Activated CD4-positive, alpha-beta T cell treated with anti-CD3 and anti-CD28 coated beads for 36 hours (primary cell): ENCODE measurements around the gene ISLR. TPM values are rescaled to one million over a fixed set of nuclear protein-coding genes. Genes with fewer than 3 reads are reported as not detected.
A peak's percentile ranks its signal among the peaks of the same experiment; 100 is the strongest.

Experiments used
- ATAC-seq: fragments of 200-7000 bp; cut with Tn5 transposase; one replicate; pipeline ENCODE4 v1.10.0; 2021; ENCODE audit warnings: mild to moderate bottlenecking, moderate library complexity
- CTCF ChIA-PET: fragments of 350-600 bp; sonication (Branson Sonifier 250); formaldehyde crosslinking; loops from one replicate; lab custom pipeline; 2021; ENCODE audit warnings: antibody characterized with exemption; lab: Charles Lee
- POLR2A ChIA-PET: fragments of 350-600 bp; sonication (Branson Sonifier 250); formaldehyde crosslinking; loops from one replicate; lab custom pipeline; 2021; ENCODE audit warnings: antibody characterized with exemption, inconsistent platforms; lab: Charles Lee
- DNase-seq: peaks from one replicate; pipeline ENCODE4 v3.0.0-alpha.2; 2020
- H3K27ac Mint-ChIP-seq: one replicate; pipeline ENCODE4 v1.8.0; 2021; ENCODE audit warnings: mixed read lengths
- H3K27me3 Mint-ChIP-seq: one replicate; pipeline ENCODE4 v1.8.0; 2021; ENCODE audit warnings: mixed read lengths
- H3K36me3 Mint-ChIP-seq: one replicate; pipeline ENCODE4 v1.8.0; 2021; ENCODE audit warnings: low read depth, mixed read lengths
- H3K4me1 Mint-ChIP-seq: one replicate; pipeline ENCODE4 v1.8.0; 2021; ENCODE audit warnings: mixed read lengths
- H3K4me3 Mint-ChIP-seq: one replicate; pipeline ENCODE4 v1.8.0; 2021; ENCODE audit warnings: mild to moderate bottlenecking, moderate library complexity, mixed read lengths
- H3K9me3 Mint-ChIP-seq: one replicate; pipeline ENCODE4 v1.8.0; 2021; ENCODE audit warnings: low read depth, mixed read lengths
- intact Hi-C, 2 experiments: fragments of 100-400 bp; cut with DNase I in 1 of 2; cut with micrococcal nuclease in 1 of 2; formaldehyde crosslinking; loops; one replicate each; pipeline versions ENCODE4 v1.14.2 to v1.15.1; 2022 to 2024; cut with DNase I, micrococcal nuclease
- total RNA-seq, 2 experiments: library from RNA; stranded (reverse); gene quantifications; one replicate each; pipeline ENCODE4 v1.2.3, GENCODE V29; 2021

Gene ISLR
- total RNA-seq, 2 experiments from 2014 or later: not detected

DNA sequence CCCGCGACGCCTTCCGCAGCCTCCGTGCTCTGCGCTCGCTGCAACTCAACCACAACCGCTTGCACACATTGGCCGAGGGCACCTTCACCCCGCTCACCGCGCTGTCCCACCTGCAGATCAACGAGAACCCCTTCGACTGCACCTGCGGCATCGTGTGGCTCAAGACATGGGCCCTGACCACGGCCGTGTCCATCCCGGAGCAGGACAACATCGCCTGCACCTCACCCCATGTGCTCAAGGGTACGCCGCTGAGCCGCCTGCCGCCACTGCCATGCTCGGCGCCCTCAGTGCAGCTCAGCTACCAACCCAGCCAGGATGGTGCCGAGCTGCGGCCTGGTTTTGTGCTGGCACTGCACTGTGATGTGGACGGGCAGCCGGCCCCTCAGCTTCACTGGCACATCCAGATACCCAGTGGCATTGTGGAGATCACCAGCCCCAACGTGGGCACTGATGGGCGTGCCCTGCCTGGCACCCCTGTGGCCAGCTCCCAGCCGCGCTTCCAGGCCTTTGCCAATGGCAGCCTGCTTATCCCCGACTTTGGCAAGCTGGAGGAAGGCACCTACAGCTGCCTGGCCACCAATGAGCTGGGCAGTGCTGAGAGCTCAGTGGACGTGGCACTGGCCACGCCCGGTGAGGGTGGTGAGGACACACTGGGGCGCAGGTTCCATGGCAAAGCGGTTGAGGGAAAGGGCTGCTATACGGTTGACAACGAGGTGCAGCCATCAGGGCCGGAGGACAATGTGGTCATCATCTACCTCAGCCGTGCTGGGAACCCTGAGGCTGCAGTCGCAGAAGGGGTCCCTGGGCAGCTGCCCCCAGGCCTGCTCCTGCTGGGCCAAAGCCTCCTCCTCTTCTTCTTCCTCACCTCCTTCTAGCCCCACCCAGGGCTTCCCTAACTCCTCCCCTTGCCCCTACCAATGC lies 2.0 kb downstream of the ISLR start:
- no peaks in the 10 kb centered on the region for H3K9me3 Mint-ChIP-seq
- H3K36me3 Mint-ChIP-seq: no peaks in the 10 kb centered on the region
- DNase-seq: no peak
- no peaks in the 10 kb centered on the region for H3K4me1 Mint-ChIP-seq
- no peak for ATAC-seq
- ChIA-PET CTCF (no interaction called here), POLR2A (no interaction called here)
- peaks cover 2% of the 10 kb centered on the region for H3K27me3 Mint-ChIP-seq
- intact Hi-C loops: no loop called here
- no peak overlapping the region for H3K4me3 Mint-ChIP-seq
- H3K27ac Mint-ChIP-seq: no peak overlapping the region

DNA sequence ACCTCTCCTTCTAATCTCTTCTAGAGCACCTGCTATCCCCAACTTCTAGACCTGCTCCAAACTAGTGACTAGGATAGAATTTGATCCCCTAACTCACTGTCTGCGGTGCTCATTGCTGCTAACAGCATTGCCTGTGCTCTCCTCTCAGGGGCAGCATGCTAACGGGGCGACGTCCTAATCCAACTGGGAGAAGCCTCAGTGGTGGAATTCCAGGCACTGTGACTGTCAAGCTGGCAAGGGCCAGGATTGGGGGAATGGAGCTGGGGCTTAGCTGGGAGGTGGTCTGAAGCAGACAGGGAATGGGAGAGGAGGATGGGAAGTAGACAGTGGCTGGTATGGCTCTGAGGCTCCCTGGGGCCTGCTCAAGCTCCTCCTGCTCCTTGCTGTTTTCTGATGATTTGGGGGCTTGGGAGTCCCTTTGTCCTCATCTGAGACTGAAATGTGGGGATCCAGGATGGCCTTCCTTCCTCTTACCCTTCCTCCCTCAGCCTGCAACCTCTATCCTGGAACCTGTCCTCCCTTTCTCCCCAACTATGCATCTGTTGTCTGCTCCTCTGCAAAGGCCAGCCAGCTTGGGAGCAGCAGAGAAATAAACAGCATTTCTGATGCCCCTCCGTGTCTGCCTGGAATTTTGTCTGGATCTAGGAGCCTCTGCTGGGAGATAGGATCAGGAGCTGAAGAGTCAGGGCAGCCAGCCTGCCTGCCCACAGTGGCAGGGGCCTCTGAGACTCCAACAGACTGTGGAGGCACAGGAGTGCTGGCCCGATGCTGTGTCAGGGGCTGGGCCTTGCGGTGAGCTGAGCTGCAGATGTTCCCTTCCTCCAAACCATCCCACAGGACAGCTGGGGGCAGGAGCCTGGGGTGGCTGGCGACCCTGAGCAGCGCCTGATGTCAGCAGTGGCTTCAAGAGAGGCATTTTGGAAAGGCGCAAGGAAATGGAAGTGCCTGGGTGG lies 3.0 kb downstream of the ISLR start:
- H3K9me3 Mint-ChIP-seq: no peaks in the 10 kb centered on the region
- H3K4me1 Mint-ChIP-seq: no peaks in the 10 kb centered on the region
- intact Hi-C loops: no loop called here
- H3K36me3 Mint-ChIP-seq: no peaks in the 10 kb centered on the region
- no peak overlapping the region for H3K27ac Mint-ChIP-seq
- DNase-seq (no peak), ATAC-seq (no peak)
- ChIA-PET CTCF (no interaction called here), POLR2A (interaction anchor here (0.6 kb wide), 1 partner anchor 122 kb away, joined by 5 read pairs; no protein-coding TSS in a partner anchor)
- H3K4me3 Mint-ChIP-seq: no peak overlapping the region
- H3K27me3 Mint-ChIP-seq: peaks cover 2% of the 10 kb centered on the region

DNA sequence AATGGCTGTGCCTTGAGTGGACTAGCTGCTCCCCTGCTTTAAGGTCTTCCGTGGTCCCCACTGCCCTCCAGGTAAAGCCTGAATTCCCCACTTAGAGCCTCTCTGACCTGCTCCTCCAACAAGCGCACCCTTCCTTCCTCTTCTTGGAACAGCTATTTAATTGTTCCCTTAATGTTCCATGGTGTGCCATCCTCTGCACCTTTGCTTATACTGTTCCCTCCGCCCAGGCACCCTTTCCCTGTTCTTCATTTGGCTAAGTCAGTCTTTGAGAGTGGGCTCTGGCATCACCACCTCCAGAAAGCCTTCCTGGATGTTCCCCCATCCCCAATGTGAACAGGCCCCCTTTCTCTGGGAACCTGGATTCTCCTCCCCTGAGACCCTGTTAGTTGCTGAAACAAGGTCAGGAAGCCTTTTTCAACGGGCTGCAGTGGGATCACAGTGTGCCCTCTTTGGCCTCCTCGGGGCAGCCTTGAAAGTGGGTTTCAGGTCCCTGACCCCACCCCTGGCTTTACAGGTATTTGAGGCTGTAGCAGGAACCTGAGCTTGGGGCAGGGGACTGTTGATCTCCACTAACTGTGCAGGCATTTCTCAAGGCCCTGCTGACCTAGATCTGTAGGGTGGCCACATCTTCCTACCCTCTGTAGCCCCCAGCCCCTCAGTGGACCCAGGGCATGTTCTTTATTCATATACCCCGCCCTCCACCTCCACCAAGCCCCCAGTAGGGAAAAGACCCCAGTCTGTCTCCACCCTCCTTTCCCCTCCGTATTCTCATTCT lies 5.0 kb downstream of the ISLR start:
- Mint-ChIP-seq H3K27ac (no peak overlapping the region), H3K4me1 (no peaks in the 10 kb centered on the region), H3K36me3 (no peaks in the 10 kb centered on the region), H3K27me3 (peaks cover 2% of the 10 kb centered on the region), H3K9me3 (no peaks in the 10 kb centered on the region), H3K4me3 (no peak overlapping the region)
- ChIA-PET CTCF (no interaction called here), POLR2A (no interaction called here)
- ATAC-seq (no peak), DNase-seq (no peak)
- intact Hi-C loops: no loop called here

DNA sequence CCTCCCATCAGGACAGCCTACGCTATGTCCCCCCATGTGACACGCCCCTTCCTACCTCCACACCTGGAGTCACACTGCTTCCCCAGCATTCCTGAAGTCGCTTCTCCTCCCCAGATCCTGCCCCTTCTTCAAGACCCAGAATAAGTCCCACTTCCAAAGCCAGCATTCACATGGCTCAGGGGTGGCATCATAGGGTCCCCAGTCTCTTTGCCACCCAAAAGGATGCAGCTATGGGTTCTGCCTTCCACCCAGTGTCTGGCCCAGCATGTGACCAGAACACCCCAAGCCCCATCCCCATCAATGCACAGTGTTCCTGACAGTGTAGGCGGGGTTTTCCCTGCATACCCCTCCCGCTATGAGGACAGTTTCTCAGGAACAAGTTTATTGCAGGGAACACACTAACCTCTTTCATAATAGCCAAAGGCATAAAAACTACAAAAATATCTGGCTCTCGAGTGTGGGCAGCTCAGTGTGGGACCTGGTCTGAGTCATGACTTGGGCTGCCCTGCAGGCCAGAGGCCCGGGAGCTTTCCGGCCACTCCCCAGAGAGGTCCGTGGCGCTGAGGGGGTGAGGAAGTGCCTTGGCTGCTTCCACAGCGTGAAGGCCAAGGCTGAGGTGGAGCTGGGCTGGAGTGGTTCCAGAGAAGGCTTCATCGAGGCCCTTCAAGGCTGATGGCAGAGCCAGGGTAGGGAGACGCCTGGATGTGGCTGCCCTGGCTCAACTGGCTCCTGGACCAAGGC lies 5.8 kb downstream of the ISLR start:
- Mint-ChIP-seq H3K27me3 (peaks cover 2% of the 10 kb centered on the region), H3K36me3 (no peaks in the 10 kb centered on the region), H3K27ac (no peak overlapping the region), H3K4me3 (no peak overlapping the region), H3K4me1 (no peaks in the 10 kb centered on the region), H3K9me3 (no peaks in the 10 kb centered on the region)
- ChIA-PET POLR2A (no interaction called here), CTCF (no interaction called here)
- DNase-seq (no peak), ATAC-seq (no peak)
- intact Hi-C loops: no loop called here

DNA sequence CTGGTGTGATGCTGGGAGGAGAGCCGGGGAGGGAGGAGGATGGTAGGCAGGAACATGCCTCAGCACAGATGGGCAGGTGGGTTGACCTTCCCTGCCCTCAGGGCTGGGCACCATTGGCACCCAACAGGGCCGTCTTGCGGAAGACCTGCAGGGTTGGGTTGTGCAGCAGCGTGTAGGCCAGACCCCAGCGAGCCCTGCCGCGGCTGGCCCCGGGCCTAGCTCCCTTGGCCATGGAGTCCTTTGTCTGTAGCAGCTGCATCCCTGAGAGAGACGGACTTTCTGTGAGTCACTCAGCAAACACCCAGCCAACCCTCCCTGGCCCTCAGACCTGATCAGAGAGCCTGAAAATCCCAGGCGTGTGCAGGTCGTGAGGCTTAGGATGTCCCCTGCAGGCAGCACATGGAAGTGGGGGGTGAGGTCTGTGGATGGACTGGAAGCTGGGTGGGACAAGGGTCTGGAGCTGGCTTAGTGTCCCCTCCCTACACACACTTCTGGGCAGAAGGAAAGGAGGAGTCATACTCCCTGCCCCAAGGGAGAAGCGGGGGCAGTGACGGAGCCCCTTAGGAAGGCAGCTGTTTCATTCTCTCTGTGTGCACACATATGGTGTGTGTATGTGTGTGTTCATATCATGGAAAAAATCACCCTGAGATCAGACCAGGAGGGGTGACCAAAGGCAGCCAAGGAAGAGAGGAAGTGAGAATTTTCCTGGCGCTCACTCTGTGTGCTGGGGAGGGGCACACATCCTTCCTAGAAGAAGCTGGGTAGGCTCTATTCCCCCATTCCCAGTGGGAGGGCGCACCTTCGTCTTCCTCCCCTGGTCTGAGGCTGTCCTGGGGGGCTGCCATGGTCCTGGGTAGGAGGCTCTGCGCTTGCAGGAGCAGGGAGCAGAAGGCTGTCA lies 6.7 kb downstream of the ISLR start:
- ATAC-seq: no peak
- no peaks in the 10 kb centered on the region for H3K36me3 Mint-ChIP-seq
- CTCF ChIA-PET: interaction anchor here (0.5 kb wide), 1 partner anchor 571 kb away, joined by 4 read pairs; no protein-coding TSS in a partner anchor
- peaks cover 2% of the 10 kb centered on the region for H3K27me3 Mint-ChIP-seq
- intact Hi-C loops: no loop called here
- H3K4me1 Mint-ChIP-seq: no peaks in the 10 kb centered on the region
- H3K4me3 Mint-ChIP-seq: no peak overlapping the region
- POLR2A ChIA-PET: no interaction called here
- DNase-seq: no peak
- H3K27ac Mint-ChIP-seq: no peak overlapping the region
- no peaks in the 10 kb centered on the region for H3K9me3 Mint-ChIP-seq

DNA sequence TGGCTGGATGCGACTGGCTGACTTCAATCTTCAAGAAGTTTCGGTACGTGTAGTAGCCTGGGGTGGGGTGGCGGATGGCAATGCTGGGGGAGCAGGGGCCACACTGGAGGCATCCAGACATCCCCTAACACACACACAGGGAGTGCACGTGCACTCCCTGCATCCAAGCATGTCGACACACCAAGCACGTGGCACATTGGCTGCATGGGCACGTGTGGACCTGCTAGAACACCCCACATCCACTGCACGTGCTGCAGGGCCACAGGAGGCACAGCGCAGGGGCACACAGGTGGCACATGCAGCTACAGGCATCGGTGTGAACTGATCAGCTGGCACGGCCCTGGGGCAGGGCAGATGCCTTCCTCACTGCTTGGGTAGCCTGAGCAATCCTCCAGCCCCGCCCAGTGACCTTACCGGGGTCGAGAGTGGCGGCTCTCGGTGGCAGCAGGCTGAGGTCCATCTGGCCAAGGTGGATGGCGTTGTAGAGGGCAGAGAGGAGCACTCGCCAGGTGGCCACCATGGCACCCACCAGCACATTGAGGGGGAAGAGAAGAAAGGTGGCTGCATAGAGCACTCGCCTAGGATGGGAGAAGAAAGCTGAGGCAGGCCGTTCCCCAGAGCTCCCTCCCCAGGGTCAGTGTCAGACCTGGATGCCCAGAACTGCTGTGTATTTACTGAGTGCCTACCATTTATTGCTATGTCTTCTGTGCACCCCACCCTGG lies 7.5 kb downstream of the ISLR start:
- no peaks in the 10 kb centered on the region for H3K9me3 Mint-ChIP-seq
- H3K27ac Mint-ChIP-seq: no peak overlapping the region
- DNase-seq (no peak), ATAC-seq (no peak)
- no peaks in the 10 kb centered on the region for H3K4me1 Mint-ChIP-seq
- H3K27me3 Mint-ChIP-seq: peaks cover 2% of the 10 kb centered on the region
- no peak overlapping the region for H3K4me3 Mint-ChIP-seq
- no peaks in the 10 kb centered on the region for H3K36me3 Mint-ChIP-seq
- CTCF ChIA-PET: interaction anchor here (0.5 kb wide), 1 partner anchor 571 kb away, joined by 4 read pairs; no protein-coding TSS in a partner anchor
- POLR2A ChIA-PET: no interaction called here
- intact Hi-C loops: no loop called here

DNA sequence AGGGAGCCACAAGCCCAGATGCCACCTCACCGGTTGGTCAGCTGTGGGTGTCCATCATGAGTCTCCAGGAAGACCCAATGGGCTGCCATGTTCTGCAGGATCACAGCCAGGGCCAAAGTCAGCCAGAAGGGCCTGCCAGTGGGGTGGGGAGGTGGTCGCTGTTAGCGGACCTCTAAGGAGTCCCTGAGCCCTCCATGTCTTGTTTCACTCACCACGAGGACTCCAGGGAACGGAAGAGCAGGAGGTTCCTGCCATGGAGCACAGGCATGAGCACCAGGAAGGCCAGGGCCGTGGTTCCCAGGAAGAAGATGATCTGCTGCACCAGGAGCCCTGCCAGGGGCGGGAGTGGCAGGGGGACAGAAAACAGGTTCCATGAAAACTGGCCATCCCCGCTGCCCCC lies 8.6 kb downstream of the ISLR start:
- no peak for DNase-seq
- Mint-ChIP-seq H3K27me3 (peaks cover 2% of the 10 kb centered on the region), H3K27ac (no peak overlapping the region), H3K36me3 (no peaks in the 10 kb centered on the region), H3K4me1 (no peaks in the 10 kb centered on the region), H3K9me3 (no peaks in the 10 kb centered on the region), H3K4me3 (no peak overlapping the region)
- intact Hi-C loops: no loop called here
- ChIA-PET POLR2A (no interaction called here), CTCF (no interaction called here)
- no peak for ATAC-seq

DNA sequence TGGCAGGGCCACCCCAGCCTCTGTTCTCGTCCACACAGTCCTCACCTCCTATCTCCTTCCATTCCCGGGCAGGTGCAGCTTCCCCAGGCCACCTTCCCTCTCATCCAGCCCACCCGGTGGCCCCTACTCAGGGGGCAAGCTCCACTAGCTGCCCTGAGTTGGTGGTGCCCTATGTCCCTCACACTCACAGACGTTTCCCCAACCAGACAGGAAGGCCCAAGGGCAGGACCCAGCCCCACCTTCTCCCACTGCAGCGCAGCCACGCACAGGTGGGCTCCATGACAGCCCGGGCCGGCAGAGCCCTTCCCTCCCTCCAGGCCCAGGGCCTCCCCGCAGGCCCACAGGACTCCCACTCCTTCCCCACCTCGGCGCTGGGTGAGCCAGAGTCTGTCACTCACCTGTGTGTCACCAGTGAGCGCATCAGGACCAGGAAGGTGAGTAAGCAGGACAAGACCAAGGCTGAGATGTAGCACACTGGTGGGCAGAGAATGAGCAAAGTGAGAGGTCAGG lies 11.1 kb downstream of the ISLR start:
- Mint-ChIP-seq H3K4me1 (no peaks in the 10 kb centered on the region), H3K27ac (no peak overlapping the region), H3K27me3 (no peaks in the 10 kb centered on the region), H3K36me3 (no peaks in the 10 kb centered on the region), H3K4me3 (no peak overlapping the region), H3K9me3 (no peaks in the 10 kb centered on the region)
- ATAC-seq: peak; percentile 70
- CTCF ChIA-PET: no interaction called here
- DNase-seq: peak; percentile 47
- POLR2A ChIA-PET: no interaction called here
- intact Hi-C loops: no loop called here

DNA sequence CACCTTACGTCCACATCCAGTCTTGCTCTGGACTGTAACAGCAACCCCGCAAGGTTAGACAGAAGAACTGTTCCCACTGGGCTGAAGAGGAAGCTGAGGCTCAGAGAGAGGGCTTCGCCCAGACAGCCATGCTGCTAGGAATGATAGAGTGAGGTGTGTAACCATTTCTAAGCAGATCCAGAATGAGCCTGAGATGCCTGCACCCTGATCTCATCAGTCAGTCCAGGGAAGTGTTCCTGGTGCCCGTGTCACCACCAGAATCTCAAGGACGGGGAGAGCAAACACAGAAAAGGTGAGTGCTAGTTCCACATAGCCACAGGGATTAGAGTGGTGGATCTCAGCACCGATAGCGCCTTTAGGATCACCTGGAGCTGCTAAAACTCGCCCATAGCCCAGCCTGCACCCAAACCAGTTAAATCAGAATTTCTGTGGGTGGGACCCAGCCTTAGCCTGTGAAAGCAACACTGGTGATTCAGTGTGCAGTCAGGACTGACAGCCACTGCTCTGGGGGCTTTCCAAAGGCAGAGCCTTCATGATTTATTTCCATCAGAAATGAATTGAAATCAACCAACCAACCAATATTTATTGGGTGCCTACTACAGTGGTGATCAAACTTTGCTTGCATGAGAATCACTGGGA lies 12.3 kb downstream of the ISLR start:
- peak; percentile 41 for DNase-seq

More for the DNA sequence above, 12.3 kb downstream of the ISLR start:
- Mint-ChIP-seq H3K9me3 (no peaks in the 10 kb centered on the region), H3K4me1 (no peaks in the 10 kb centered on the region), H3K4me3 (no peak overlapping the region), H3K27ac (no peak overlapping the region), H3K27me3 (no peaks in the 10 kb centered on the region), H3K36me3 (no peaks in the 10 kb centered on the region)
- POLR2A ChIA-PET: no interaction called here
- CTCF ChIA-PET: no interaction called here
- ATAC-seq: peak; percentile 78
- intact Hi-C loops: no loop called here
